HG03025 (cell line): ENCODE measurements around the gene NDUFB2.
"Not testable (repeated sequence)": the region's sequence is repeated elsewhere in the genome, so short reads cannot be mapped to it uniquely, and the experiment has no call there.

Source experiments
- ATAC-seq: cut with Tn5 transposase; IDR thresholded peaks from one replicate; pipeline ENCODE4 v1.9.1; 2021; ENCODE audit warnings: mild to moderate bottlenecking, moderate library complexity; ENCODE audit not compliant: unreplicated experiment, low FRiP score

The NDUFB2 gene

GRCh38 chr7:140696680-140697446 is at the start of gene NDUFB2:
Gene NDUFB2 (plus strand): TSS chr7:140696708. CDS start chr7:140696745, 37 bp downstream.
- ATAC-seq = peak; percentile 87

GRCh38 chr7:140646931-140647647 is 49.4 kb upstream of the NDUFB2 start:
- ATAC-seq = no peak

GRCh38 chr7:140649556-140650205 is 46.8 kb upstream of the NDUFB2 start:
- ATAC-seq = no peak

GRCh38 chr7:140650367-140650766 is 46.1 kb upstream of the NDUFB2 start:
- no peak for ATAC-seq

GRCh38 chr7:140653319-140654108 is 43.0 kb upstream of the NDUFB2 start:
- no peak for ATAC-seq

GRCh38 chr7:140654109-140654387 is 42.5 kb upstream of the NDUFB2 start:
- no peak for ATAC-seq

GRCh38 chr7:140654661-140655060 is 41.8 kb upstream of the NDUFB2 start:
- no peak for ATAC-seq

- no peak for ATAC-seq
Measured at GRCh38 chr7:140655511-140656408, 40.7 kb upstream of the NDUFB2 start.

- peak; percentile 55 for ATAC-seq
Measured at GRCh38 chr7:140656548-140657515, 39.7 kb upstream of the NDUFB2 start.

- no peak for ATAC-seq
Measured at GRCh38 chr7:140657891-140658290, 38.6 kb upstream of the NDUFB2 start.

- ATAC-seq = no peak
Measured at GRCh38 chr7:140659856-140660255, 36.7 kb upstream of the NDUFB2 start.

- ATAC-seq = no peak
Measured at GRCh38 chr7:140661124-140661523, 35.4 kb upstream of the NDUFB2 start.

GRCh38 chr7:140662938-140663337 is 33.6 kb upstream of the NDUFB2 start:
- ATAC-seq = not testable (repeated sequence)

GRCh38 chr7:140667476-140667875 is 29.0 kb upstream of the NDUFB2 start:
- no peak for ATAC-seq

GRCh38 chr7:140668641-140669040 is 27.9 kb upstream of the NDUFB2 start:
- ATAC-seq = no peak

- ATAC-seq = no peak
Measured at GRCh38 chr7:140669352-140669751, 27.2 kb upstream of the NDUFB2 start.

GRCh38 chr7:140669862-140670261 is 26.6 kb upstream of the NDUFB2 start:
- ATAC-seq = not testable (repeated sequence)

- no peak for ATAC-seq
Measured at GRCh38 chr7:140670343-140670935, 26.1 kb upstream of the NDUFB2 start.
